Neural progenitor cell (in vitro differentiated cells): ENCODE measurements around the gene PHACTR2. TPM values are rescaled to one million over a fixed set of nuclear protein-coding genes. Genes with fewer than 3 reads are reported as not detected.
"Not testable (repeated sequence)": the region's sequence is repeated elsewhere in the genome, so short reads cannot be mapped to it uniquely, and the experiment has no call there.

Experiments used
- DNase-seq: peaks from one replicate; pipeline ENCODE4 v3.0.0-alpha.2; 2016; ENCODE audit warnings: low spot score
- H2AFZ ChIP-seq: fragments of 200-600 bp; sonication (generic); replicated peaks from 2 replicates; pipeline ENCODE4 v1.6.1; 2016; ENCODE audit warnings: antibody characterized with exemption
- H3F3A ChIP-seq: fragments of 200-600 bp; sonication (generic); 2 replicates; pipeline ENCODE4 v1.6.1; 2016; ENCODE audit warnings: antibody characterized with exemption, low read depth
- H3K27ac ChIP-seq: fragments of 200-600 bp; sonication (generic); 2 replicates; pipeline ENCODE4 v1.5.1; 2016; ENCODE audit warnings: mild to moderate bottlenecking
- H3K27me3 ChIP-seq: fragments of 200-600 bp; sonication (generic); 2 replicates; pipeline ENCODE4 v1.6.1; 2016; ENCODE audit warnings: mild to moderate bottlenecking, moderate library complexity
- H3K36me3 ChIP-seq: fragments of 200-600 bp; sonication (generic); 2 replicates; pipeline ENCODE4 v1.5.1; 2016
- H3K4me1 ChIP-seq: fragments of 200-600 bp; sonication (generic); 2 replicates; pipeline ENCODE4 v1.6.1; 2016; ENCODE audit warnings: mixed run types
- H3K4me2 ChIP-seq: fragments of 200-600 bp; sonication (generic); 2 replicates; pipeline ENCODE4 v1.6.1; 2016
- H3K4me3 ChIP-seq: fragments of 200-600 bp; sonication (generic); 2 replicates; pipeline ENCODE4 v1.5.1; 2016
- H3K79me2 ChIP-seq: fragments of 200-600 bp; sonication (generic); 2 replicates; pipeline ENCODE4 v1.6.1; 2016; ENCODE audit warnings: low read depth
- H3K9ac ChIP-seq: fragments of 200-600 bp; sonication (generic); 2 replicates; pipeline ENCODE4 v1.6.1; 2016
- H3K9me3 ChIP-seq: fragments of 200-600 bp; sonication (generic); 2 replicates; pipeline ENCODE4 v1.5.1; 2016; ENCODE audit warnings: low read depth
- H4K20me1 ChIP-seq: fragments of 200-600 bp; sonication (generic); 2 replicates; pipeline ENCODE4 v1.6.1; 2016; ENCODE audit warnings: low read depth
- H3K27ac Mint-ChIP-seq: 3 replicates; pipeline ENCODE4 v1.8.0; 2021; ENCODE audit warnings: mixed read lengths
- H3K27me3 Mint-ChIP-seq: 2 replicates; pipeline ENCODE4 v1.8.0; 2022; ENCODE audit warnings: low read depth, mild to moderate bottlenecking, inconsistent platforms, moderate library complexity, mixed read lengths; ENCODE audit not compliant: insufficient read depth
- H3K36me3 Mint-ChIP-seq: 3 replicates; pipeline ENCODE4 v1.8.0; 2021; ENCODE audit warnings: mixed read lengths
- H3K4me1 Mint-ChIP-seq: 3 replicates; pipeline ENCODE4 v1.8.0; 2021; ENCODE audit warnings: mixed read lengths
- H3K4me3 Mint-ChIP-seq: 3 replicates; pipeline ENCODE4 v1.8.0; 2021; ENCODE audit warnings: mild to moderate bottlenecking, moderate library complexity, mixed read lengths
- H3K9me3 Mint-ChIP-seq: 3 replicates; pipeline ENCODE4 v1.8.0; 2020; ENCODE audit warnings: mixed read lengths
- CTCF ChIP-seq: fragments of 200-600 bp; sonication (generic); IDR thresholded peaks from 2 replicates; pipeline ENCODE4 v1.5.1; 2017; ENCODE audit warnings: antibody characterized with exemption, mild to moderate bottlenecking
- EZH2 ChIP-seq: fragments of 200-600 bp; sonication (generic); IDR thresholded peaks from 2 replicates; pipeline ENCODE4 v1.6.1; 2017; ENCODE audit warnings: antibody characterized with exemption, mild to moderate bottlenecking, moderate library complexity
- EZH2phosphoT487 ChIP-seq: fragments of 200-600 bp; sonication (generic); IDR thresholded peaks from 2 replicates; pipeline ENCODE4 v1.6.1; 2017; ENCODE audit warnings: antibody characterized with exemption
- total RNA-seq: library from RNA; depleted of rRNA; stranded (reverse); fragments of >200 nt; gene quantifications from 2 replicates; pipeline ENCODE4 v1.2.3, GENCODE V29; 2015; ENCODE audit warnings: low replicate concordance

The PHACTR2 gene
- total RNA-seq, 1 donor from 2014 or later = 45.4 TPM

- no peaks in the 10 kb centered on the region for H3K9me3 ChIP-seq
- peaks cover 5% of the 10 kb centered on the region for H3K9me3 Mint-ChIP-seq
These were observed 30.6 kb upstream of the PHACTR2 start for GRCh38 chr6:143647191-143647590.

GRCh38 chr6:143647732-143648131, 30.0 kb upstream of the PHACTR2 start:
- peaks cover 3% of the 10 kb centered on the region for H3K4me1 ChIP-seq

More at GRCh38 chr6:143647191-143647590, 30.6 kb upstream of the PHACTR2 start:
- H3K4me3 ChIP-seq = no peak overlapping the region
- no peaks in the 10 kb centered on the region for H3K36me3 ChIP-seq
- Mint-ChIP-seq H3K27me3 (peaks cover 6% of the 10 kb centered on the region), H3K4me3 (no peak overlapping the region), H3K27ac (peak overlapping the region; percentile 0), H3K36me3 (no peaks in the 10 kb centered on the region), H3K4me1 (peaks cover 3% of the 10 kb centered on the region)
- no peak for DNase-seq
- H3K9ac ChIP-seq = no peak overlapping the region
- TF ChIP-seq EZH2 = no peak
- no peak for TF ChIP-seq EZH2phosphoT487
- TF ChIP-seq CTCF = no peak
- no peaks in the 10 kb centered on the region for H3F3A ChIP-seq
- no peak overlapping the region for H2AFZ ChIP-seq
- no peak overlapping the region for H3K27ac ChIP-seq
- H3K79me2 ChIP-seq = no peaks in the 10 kb centered on the region
- no peak overlapping the region for H3K4me2 ChIP-seq
- H3K4me1 ChIP-seq = no peaks in the 10 kb centered on the region
- no peaks in the 10 kb centered on the region for H4K20me1 ChIP-seq
- no peaks in the 10 kb centered on the region for H3K27me3 ChIP-seq

GRCh38 chr6:143649319-143649718, 28.4 kb upstream of the PHACTR2 start:
- H3K27ac Mint-ChIP-seq, H3K27me3 Mint-ChIP-seq, H3F3A ChIP-seq, H3K9me3 ChIP-seq, H3K79me2 ChIP-seq, H3K27me3 ChIP-seq, H3K9me3 Mint-ChIP-seq, H4K20me1 ChIP-seq, H3K4me1 Mint-ChIP-seq, H3K36me3 ChIP-seq, H3K27ac ChIP-seq, H3K4me2 ChIP-seq, H3K4me1 ChIP-seq, H3K9ac ChIP-seq, H3K4me3 ChIP-seq, H3K36me3 Mint-ChIP-seq, H2AFZ ChIP-seq, DNase-seq, H3K4me3 Mint-ChIP-seq: not testable (repeated sequence)

More at GRCh38 chr6:143647732-143648131, 30.0 kb upstream of the PHACTR2 start:
- H3K4me3 ChIP-seq = no peak overlapping the region
- H3K4me2 ChIP-seq = no peak overlapping the region
- no peak overlapping the region for H2AFZ ChIP-seq
- no peaks in the 10 kb centered on the region for H3F3A ChIP-seq
- H3K27ac ChIP-seq = no peak overlapping the region
- H3K36me3 ChIP-seq = no peaks in the 10 kb centered on the region
- DNase-seq = no peak
- H3K27me3 ChIP-seq = no peaks in the 10 kb centered on the region
- no peak overlapping the region for H3K9ac ChIP-seq
- TF ChIP-seq EZH2phosphoT487 (no peak), EZH2 (no peak), CTCF (no peak)
- H3K4me3 Mint-ChIP-seq = no peak overlapping the region
- H4K20me1 ChIP-seq = no peaks in the 10 kb centered on the region
- no peaks in the 10 kb centered on the region for H3K9me3 ChIP-seq
- H3K4me1 Mint-ChIP-seq = peaks cover 3% of the 10 kb centered on the region
- H3K79me2 ChIP-seq = no peaks in the 10 kb centered on the region
- H3K27ac Mint-ChIP-seq = peak overlapping the region; percentile 0
- peaks cover 6% of the 10 kb centered on the region for H3K27me3 Mint-ChIP-seq
- H3K36me3 Mint-ChIP-seq = no peaks in the 10 kb centered on the region
- H3K9me3 Mint-ChIP-seq = peaks cover 5% of the 10 kb centered on the region

- H3K4me1 ChIP-seq, H3K27ac ChIP-seq, H2AFZ ChIP-seq, H3F3A ChIP-seq, DNase-seq, H4K20me1 ChIP-seq, H3K4me3 ChIP-seq, H3K27me3 ChIP-seq, H3K36me3 ChIP-seq, H3K27me3 Mint-ChIP-seq, H3K4me2 ChIP-seq, H3K9me3 Mint-ChIP-seq, H3K27ac Mint-ChIP-seq, H3K4me1 Mint-ChIP-seq, H3K9ac ChIP-seq, H3K79me2 ChIP-seq, H3K4me3 Mint-ChIP-seq, H3K36me3 Mint-ChIP-seq, H3K9me3 ChIP-seq: not testable (repeated sequence)
These were observed 26.4 kb upstream of the PHACTR2 start for GRCh38 chr6:143651328-143651727.
